Neural cell (in vitro differentiated cells): ENCODE data around the gene CHST11. TPM values are rescaled to one million over a fixed set of nuclear protein-coding genes. Genes with fewer than 3 reads are reported as not detected.

ENCODE experiments used
- H2AFZ ChIP-seq: fragments of 200-600, 300-800 bp; sonication (generic), shearing (Covaris generic); 2 replicates; pipeline ENCODE4 v1.6.0; 2014; ENCODE audit warnings: low read depth, mild to moderate bottlenecking, antibody characterized with exemption, low read length, moderate library complexity
- H3F3A ChIP-seq: fragments of 200-600 bp; shearing (Covaris generic); 2 replicates; pipeline ENCODE4 v1.6.1; 2016; ENCODE audit warnings: mild to moderate bottlenecking, moderate library complexity, mixed read lengths, antibody characterized with exemption, low read length; ENCODE audit not compliant: insufficient read depth, poor library complexity, severe bottlenecking
- H3K27ac ChIP-seq: fragments of 200-600, 300-800 bp; sonication (generic), shearing (Covaris generic); 2 replicates; pipeline ENCODE4 v1.5.1; 2014; ENCODE audit warnings: mild to moderate bottlenecking, low read length, moderate library complexity
- H3K27me3 ChIP-seq: fragments of 300-800, 200-600 bp; sonication (generic), shearing (Covaris generic); 2 replicates; pipeline ENCODE4 v1.6.0; 2014; ENCODE audit warnings: mild to moderate bottlenecking, low read depth, low read length, moderate library complexity; ENCODE audit not compliant: insufficient read depth
- H3K36me3 ChIP-seq: fragments of 300-800, 200-600 bp; sonication (generic), shearing (Covaris generic); 2 replicates; pipeline ENCODE4 v1.5.1; 2014; ENCODE audit warnings: mild to moderate bottlenecking, antibody characterized with exemption, low read length, moderate library complexity; ENCODE audit not compliant: insufficient read depth
- H3K4me2 ChIP-seq: fragments of 300-800, 200-600 bp; sonication (generic), shearing (Covaris generic); 2 replicates; pipeline ENCODE4 v1.6.0; 2014; ENCODE audit warnings: mild to moderate bottlenecking, low read length
- H3K4me3 ChIP-seq: fragments of 300-800, 200-600 bp; sonication (generic), shearing (Covaris generic); 2 replicates; pipeline ENCODE4 v1.5.1; 2014; ENCODE audit warnings: mild to moderate bottlenecking, low read length, moderate library complexity
- H3K79me2 ChIP-seq: fragments of 200-600 bp; shearing (Covaris generic); replicated peaks from 2 replicates; pipeline ENCODE4 v1.6.0; 2014; ENCODE audit warnings: mild to moderate bottlenecking, low read length, moderate library complexity; ENCODE audit not compliant: insufficient read depth
- H3K9ac ChIP-seq: fragments of 300-800, 200-600 bp; sonication (generic), shearing (Covaris generic); 2 replicates; pipeline ENCODE4 v1.6.1; 2016; ENCODE audit warnings: mild to moderate bottlenecking, low read length, mixed read lengths
- H3K9me2 ChIP-seq: fragments of 200-600 bp; shearing (Covaris generic); 2 replicates; pipeline ENCODE4 v1.6.1; 2016; ENCODE audit warnings: mild to moderate bottlenecking, low read length, mixed read lengths; ENCODE audit not compliant: insufficient read depth
- H3K9me3 ChIP-seq: fragments of 200-600, 300-800 bp; sonication (generic), shearing (Covaris generic); 2 replicates; pipeline ENCODE4 v1.6.1; 2016; ENCODE audit warnings: mild to moderate bottlenecking, mixed run types, low read length, moderate library complexity, mixed read lengths
- H4K20me1 ChIP-seq: fragments of 200-600 bp; shearing (Covaris generic); 2 replicates; pipeline ENCODE4 v1.6.1; 2016; ENCODE audit warnings: mild to moderate bottlenecking, mixed run types; ENCODE audit not compliant: insufficient read depth
- EP300 ChIP-seq: fragments of 450-650 bp; conservative IDR thresholded peaks from 2 replicates; pipeline ENCODE4 v1.6.1; 2014; ENCODE audit warnings: antibody characterized with exemption, mild to moderate bottlenecking, moderate library complexity; ENCODE audit not compliant: poor library complexity, severe bottlenecking
- EZH2 ChIP-seq: fragments of 200-600, 300-800 bp; shearing (Covaris generic), sonication (generic); IDR thresholded peaks from 2 replicates; pipeline ENCODE4 v1.6.1; 2014; ENCODE audit warnings: antibody characterized with exemption, low read length, borderline replicate concordance, mild to moderate bottlenecking; ENCODE audit not compliant: insufficient read depth, poor library complexity, severe bottlenecking
- MXI1 ChIP-seq: fragments of 450-650 bp; conservative IDR thresholded peaks from 2 replicates; pipeline ENCODE4 v1.6.1; 2014; ENCODE audit warnings: antibody characterized with exemption, mild to moderate bottlenecking; ENCODE audit not compliant: poor library complexity, severe bottlenecking
- POLR2AphosphoS5 ChIP-seq: IDR thresholded peaks from 2 replicates; pipeline ENCODE4 v1.6.1; 2012
- RAD21 ChIP-seq: fragments of 450-650 bp; conservative IDR thresholded peaks from 2 replicates; pipeline ENCODE4 v1.6.1; 2014; ENCODE audit warnings: antibody characterized with exemption, mild to moderate bottlenecking, moderate library complexity
- REST ChIP-seq: IDR thresholded peaks from 2 replicates; pipeline ENCODE4 v1.6.1; 2012; ENCODE audit warnings: borderline replicate concordance
- SMC3 ChIP-seq: fragments of 450-650 bp; conservative IDR thresholded peaks from 2 replicates; pipeline ENCODE4 v1.6.1; 2014; ENCODE audit warnings: antibody characterized with exemption, mild to moderate bottlenecking, moderate library complexity; ENCODE audit not compliant: poor library complexity
- TAF1 ChIP-seq: IDR thresholded peaks from 2 replicates; pipeline ENCODE4 v1.6.1; 2012; ENCODE audit warnings: low read depth
- polyA plus RNA-seq: library from polyadenylated mRNA; depleted of rRNA; stranded (reverse); fragments of >200 nt; gene quantifications from 2 replicates; pipeline ENCODE4 v1.2.3, GENCODE V29; 2014
- TF ChIP-seq, protein P1 (sequence below): fragments of 450-650 bp; IDR thresholded peaks from 2 replicates; pipeline ENCODE4 v1.5.1; 2014; ENCODE audit warnings: antibody characterized with exemption, mild to moderate bottlenecking, moderate library complexity; ENCODE audit not compliant: poor library complexity, severe bottlenecking

Gene CHST11
- polyA plus RNA-seq, 1 donor from 2014 or later, result 15.0 TPM

DNA sequence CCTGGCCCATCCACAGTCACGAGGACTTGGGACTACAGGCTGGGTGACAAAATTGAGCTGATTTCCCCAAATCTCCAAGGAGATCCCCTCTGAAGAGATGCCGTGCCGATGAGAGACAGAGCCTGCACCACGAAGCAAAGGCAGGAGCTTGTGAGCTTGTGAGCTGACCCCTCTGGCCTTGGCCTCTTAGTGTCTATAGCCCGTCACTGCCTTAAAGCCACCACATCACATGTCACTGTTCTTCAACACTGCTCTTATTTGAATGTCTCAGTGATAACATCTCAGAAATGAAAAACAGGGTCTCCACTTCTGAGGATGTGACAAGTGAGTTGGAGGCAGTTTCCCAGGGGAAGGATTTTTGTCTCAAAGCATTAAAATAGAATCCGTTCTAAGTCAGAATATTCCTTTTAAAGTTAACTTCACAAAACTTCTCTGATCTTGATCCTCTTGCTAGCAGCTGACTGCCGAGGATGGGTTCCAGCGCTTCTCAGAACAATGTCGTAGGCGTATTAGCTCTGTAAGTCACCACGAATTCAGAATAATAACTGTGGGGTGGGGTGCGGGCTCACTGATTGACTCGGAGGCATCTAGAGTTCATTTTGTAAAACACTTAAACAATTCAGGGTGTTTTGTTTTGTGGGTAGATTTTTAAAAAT is 37.5 kb downstream of the CHST11 start:
- H3K79me2 ChIP-seq, result peaks cover 9% of the 10 kb centered on the region
- no peaks in the 10 kb centered on the region for H3F3A ChIP-seq
- no peaks in the 10 kb centered on the region for H3K9me3 ChIP-seq
- H3K4me2 ChIP-seq, result no peak overlapping the region
- H3K9me2 ChIP-seq, result no peaks in the 10 kb centered on the region
- no peaks in the 10 kb centered on the region for H3K36me3 ChIP-seq
- H3K9ac ChIP-seq, result no peak overlapping the region
- TF ChIP-seq RAD21, result no peak
- no peak overlapping the region for H3K27ac ChIP-seq
- H2AFZ ChIP-seq, result no peak overlapping the region
- no peaks in the 10 kb centered on the region for H4K20me1 ChIP-seq
- H3K4me3 ChIP-seq, result no peak overlapping the region
- no peaks in the 10 kb centered on the region for H3K27me3 ChIP-seq

GRCh38 chr12:104494793-104495158 is 38.0 kb downstream of the CHST11 start:
- H3F3A ChIP-seq, result no peaks in the 10 kb centered on the region
- H3K27me3 ChIP-seq, result no peaks in the 10 kb centered on the region
- H3K79me2 ChIP-seq, result peaks cover 9% of the 10 kb centered on the region
- H3K36me3 ChIP-seq, result no peaks in the 10 kb centered on the region
- no peaks in the 10 kb centered on the region for H3K9me3 ChIP-seq
- H3K4me3 ChIP-seq, result no peak overlapping the region
- H3K27ac ChIP-seq, result no peak overlapping the region
- no peak overlapping the region for H2AFZ ChIP-seq
- no peak overlapping the region for H3K9ac ChIP-seq
- no peak for TF ChIP-seq EP300
- TF ChIP-seq REST, result no peak
- no peak for TF ChIP-seq EZH2
- no peak for TF ChIP-seq RAD21
- TF ChIP-seq SMC3, result no peak
- no peak for TF ChIP-seq POLR2AphosphoS5
- TF ChIP-seq, protein P1, sequence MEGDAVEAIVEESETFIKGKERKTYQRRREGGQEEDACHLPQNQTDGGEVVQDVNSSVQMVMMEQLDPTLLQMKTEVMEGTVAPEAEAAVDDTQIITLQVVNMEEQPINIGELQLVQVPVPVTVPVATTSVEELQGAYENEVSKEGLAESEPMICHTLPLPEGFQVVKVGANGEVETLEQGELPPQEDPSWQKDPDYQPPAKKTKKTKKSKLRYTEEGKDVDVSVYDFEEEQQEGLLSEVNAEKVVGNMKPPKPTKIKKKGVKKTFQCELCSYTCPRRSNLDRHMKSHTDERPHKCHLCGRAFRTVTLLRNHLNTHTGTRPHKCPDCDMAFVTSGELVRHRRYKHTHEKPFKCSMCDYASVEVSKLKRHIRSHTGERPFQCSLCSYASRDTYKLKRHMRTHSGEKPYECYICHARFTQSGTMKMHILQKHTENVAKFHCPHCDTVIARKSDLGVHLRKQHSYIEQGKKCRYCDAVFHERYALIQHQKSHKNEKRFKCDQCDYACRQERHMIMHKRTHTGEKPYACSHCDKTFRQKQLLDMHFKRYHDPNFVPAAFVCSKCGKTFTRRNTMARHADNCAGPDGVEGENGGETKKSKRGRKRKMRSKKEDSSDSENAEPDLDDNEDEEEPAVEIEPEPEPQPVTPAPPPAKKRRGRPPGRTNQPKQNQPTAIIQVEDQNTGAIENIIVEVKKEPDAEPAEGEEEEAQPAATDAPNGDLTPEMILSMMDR, result no peak
- TF ChIP-seq TAF1, result no peak
- no peak for TF ChIP-seq MXI1
- no peaks in the 10 kb centered on the region for H3K9me2 ChIP-seq
- no peaks in the 10 kb centered on the region for H4K20me1 ChIP-seq
- no peak overlapping the region for H3K4me2 ChIP-seq

DNA sequence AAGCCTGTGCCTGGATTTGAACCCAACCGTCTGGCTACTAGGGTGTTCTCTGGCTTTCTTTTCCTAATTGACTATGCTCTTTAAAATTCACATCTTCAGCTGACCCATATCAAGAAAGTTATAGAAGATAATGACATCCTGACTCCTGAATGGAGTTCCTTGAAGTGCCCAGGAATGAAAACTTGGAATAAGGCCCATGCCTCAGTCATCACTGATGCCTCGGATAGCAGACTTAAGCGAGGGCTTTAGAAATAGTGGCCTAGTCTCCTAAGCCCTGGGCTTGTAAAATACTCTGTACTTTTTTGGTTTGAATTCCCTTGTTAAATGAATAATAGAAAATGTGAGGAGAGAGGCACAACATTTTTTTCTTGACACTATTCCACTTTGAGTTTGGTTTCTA is 39.0 kb downstream of the CHST11 start:
- peaks cover 9% of the 10 kb centered on the region for H3K79me2 ChIP-seq
- H2AFZ ChIP-seq, result no peak overlapping the region
- no peaks in the 10 kb centered on the region for H3K9me2 ChIP-seq
- H3K27ac ChIP-seq, result no peak overlapping the region
- H3K9ac ChIP-seq, result no peak overlapping the region
- no peaks in the 10 kb centered on the region for H4K20me1 ChIP-seq
- H3K4me2 ChIP-seq, result no peak overlapping the region
- H3K4me3 ChIP-seq, result no peak overlapping the region
- H3F3A ChIP-seq, result no peaks in the 10 kb centered on the region
- no peaks in the 10 kb centered on the region for H3K27me3 ChIP-seq
- no peaks in the 10 kb centered on the region for H3K9me3 ChIP-seq
- TF ChIP-seq RAD21 (no peak), EP300 (no peak), MXI1 (no peak)
- H3K36me3 ChIP-seq, result no peaks in the 10 kb centered on the region
